Cardiac muscle cell (in vitro differentiated cells and primary cell): Measurements from ENCODE around the gene HMCES. TPM values are rescaled to one million over a fixed set of nuclear protein-coding genes. Genes with fewer than 3 reads are reported as not detected.

ENCODE experiments used
- DNase-seq, 2 donors: peaks; one replicate each; pipeline versions ENCODE4 v3.0.0 to v3.0.0-alpha.2; 2010 to 2017; ENCODE audit warnings: low read depth in 1 of 2, low spot score in 1 of 2
- H3K27ac ChIP-seq: fragments of 200-600 bp; sonication (generic); 2 replicates; pipeline ENCODE4 v1.5.1; 2016
- H3K27me3 ChIP-seq: fragments of 200-600 bp; sonication (generic); 2 replicates; pipeline ENCODE4 v1.6.0; 2016; ENCODE audit warnings: control low read depth
- H3K36me3 ChIP-seq: fragments of 200-600 bp; sonication (generic); 2 replicates; pipeline ENCODE4 v1.5.1; 2016; ENCODE audit warnings: control low read depth
- H3K4me1 ChIP-seq: fragments of 200-600 bp; sonication (generic); 2 replicates; pipeline ENCODE4 v1.8.1; 2017; ENCODE audit warnings: low read depth, mild to moderate bottlenecking, mixed run types
- H3K4me3 ChIP-seq: fragments of 200-600 bp; sonication (generic); 2 replicates; pipeline ENCODE4 v1.5.1; 2016; ENCODE audit warnings: mild to moderate bottlenecking
- H3K9me3 ChIP-seq: fragments of 200-600 bp; sonication (generic); 2 replicates; pipeline ENCODE4 v1.5.1; 2017; ENCODE audit warnings: low read depth, mild to moderate bottlenecking, control low read depth
- CTCF ChIP-seq: IDR thresholded peaks from 2 replicates; pipeline ENCODE4 v1.5.1; 2012; ENCODE audit warnings: low read depth, mild to moderate bottlenecking, low read length
- polyA plus RNA-seq: library from polyadenylated mRNA; unstranded; fragments of >200 nt; fragmentation: Nextera tagmentation; extraction: Ambion mirVana; gene quantifications from 2 replicates; pipeline ENCODE4 v1.2.1, GENCODE V29; 2016
- total RNA-seq: library from RNA; depleted of rRNA; stranded (reverse); fragments of >200 nt; gene quantifications from 2 replicates; pipeline ENCODE4 v1.2.3, GENCODE V29; 2016

Gene HMCES
- total and polyA plus RNA-seq, 2 experiments from 2014 or later, result 50.9 to 53.0 TPM

- no peak for DNase-seq
- no peak overlapping the region for H3K4me3 ChIP-seq
- peaks cover 23% of the 10 kb centered on the region for H3K4me1 ChIP-seq
- no peak overlapping the region for H3K27ac ChIP-seq
- no peaks in the 10 kb centered on the region for H3K36me3 ChIP-seq
- no peaks in the 10 kb centered on the region for H3K27me3 ChIP-seq
- H3K9me3 ChIP-seq, result no peaks in the 10 kb centered on the region
- no peak for TF ChIP-seq CTCF
Measured at GRCh38 chr3:129308636-129309035, 30.0 kb downstream of the HMCES start.

DNA sequence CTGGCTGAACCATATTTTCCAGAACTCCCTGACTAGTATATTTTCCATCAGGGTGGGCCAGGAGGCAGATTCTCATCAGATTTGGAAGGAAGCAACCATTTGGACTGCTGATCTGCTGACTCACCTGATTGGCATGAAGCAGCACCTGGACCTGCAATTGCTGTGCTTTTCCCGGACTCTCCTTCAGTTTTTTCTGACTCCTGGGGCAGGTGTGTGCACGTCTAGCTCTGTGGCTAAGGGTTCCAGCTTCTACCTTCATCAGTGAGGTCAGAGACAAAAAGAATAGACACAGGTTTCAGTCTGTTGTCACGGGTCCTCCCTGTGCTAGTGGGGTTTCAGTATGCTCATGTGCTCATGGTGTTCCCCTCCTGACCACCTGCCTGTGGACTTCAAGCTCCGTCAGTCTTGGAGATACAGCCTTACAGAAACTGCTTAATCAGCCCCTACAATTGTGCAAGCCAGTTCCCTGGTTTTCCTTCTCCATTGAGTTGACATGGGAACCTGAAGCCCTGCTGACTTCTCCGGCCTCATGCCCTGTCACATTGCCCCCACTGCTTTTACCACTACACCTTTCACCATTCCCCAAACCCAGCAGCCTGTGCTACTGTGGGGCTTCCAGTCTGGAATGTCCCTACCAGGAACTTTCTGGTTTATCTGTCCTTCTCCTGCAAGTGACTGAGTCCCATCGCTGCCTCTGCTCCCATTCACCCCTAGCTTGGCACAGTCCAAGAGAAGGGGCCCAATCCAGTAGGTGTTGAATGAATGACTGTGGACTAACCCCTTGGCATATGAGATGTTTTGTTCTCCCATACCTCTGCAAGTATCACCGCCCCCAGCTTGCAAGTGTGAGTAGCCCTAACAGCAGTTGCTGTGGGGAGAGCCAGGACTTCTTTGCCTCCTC is 31.7 kb downstream of the HMCES start:
- no peak for DNase-seq
- TF ChIP-seq CTCF, result no peak
- no peak overlapping the region for H3K27ac ChIP-seq
- H3K4me3 ChIP-seq, result no peak overlapping the region
- no peaks in the 10 kb centered on the region for H3K9me3 ChIP-seq
- H3K36me3 ChIP-seq, result no peaks in the 10 kb centered on the region
- H3K27me3 ChIP-seq, result no peaks in the 10 kb centered on the region
- H3K4me1 ChIP-seq, result peaks cover 7% of the 10 kb centered on the region

GRCh38 chr3:129311054-129311902 is 32.6 kb downstream of the HMCES start:
- no peaks in the 10 kb centered on the region for H3K9me3 ChIP-seq
- H3K4me3 ChIP-seq, result no peak overlapping the region
- TF ChIP-seq CTCF, result no peak

GRCh38 chr3:129312021-129312639 is 33.5 kb downstream of the HMCES start:
- no peaks in the 10 kb centered on the region for H3K27me3 ChIP-seq
- no peaks in the 10 kb centered on the region for H3K9me3 ChIP-seq
- no peaks in the 10 kb centered on the region for H3K4me1 ChIP-seq
- DNase-seq, result no peak
- TF ChIP-seq CTCF, result no peak
- no peak overlapping the region for H3K27ac ChIP-seq
- H3K4me3 ChIP-seq, result no peak overlapping the region
- H3K36me3 ChIP-seq, result no peaks in the 10 kb centered on the region

More at GRCh38 chr3:129311054-129311902, 32.6 kb downstream of the HMCES start:
- Histone ChIP-seq H3K27me3 (no peaks in the 10 kb centered on the region), H3K36me3 (no peaks in the 10 kb centered on the region), H3K4me1 (peaks cover under 1% of the 10 kb centered on the region), H3K27ac (no peak overlapping the region)
- DNase-seq, result no peak

- DNase-seq, result no peak
- Histone ChIP-seq H3K36me3 (no peaks in the 10 kb centered on the region), H3K27me3 (no peaks in the 10 kb centered on the region), H3K4me3 (no peak overlapping the region), H3K27ac (no peak overlapping the region), H3K4me1 (no peaks in the 10 kb centered on the region), H3K9me3 (no peaks in the 10 kb centered on the region)
- no peak for TF ChIP-seq CTCF
Measured at GRCh38 chr3:129312671-129313414, 34.2 kb downstream of the HMCES start.
